A673 (cell line): ENCODE data around the gene HP1BP3. TPM values are rescaled to one million over a fixed set of nuclear protein-coding genes. Genes with fewer than 3 reads are reported as not detected.

ENCODE experiments used
- BruUV-seq: library from RNA; stranded (reverse); fragments of 400-500 nt; replicated peaks from 2 replicates; lab custom pipeline; 2021; lab: Mats Ljungman, UMichigan
- CTCF ChIA-PET: fragments of 300-600 bp; sonication (Branson Sonifier 250); formaldehyde crosslinking; loops from one replicate; lab custom pipeline; 2022; ENCODE audit warnings: antibody characterized with exemption; lab: Charles Lee
- POLR2A ChIA-PET: fragments of 300-600 bp; sonication (Branson Sonifier 250); formaldehyde crosslinking; loops from one replicate; lab custom pipeline; 2022; ENCODE audit warnings: antibody characterized with exemption; ENCODE audit not compliant: low non-redundant PET; lab: Charles Lee
- DNase-seq: peaks from one replicate; pipeline ENCODE4 v3.0.0-alpha.2; 2015; ENCODE audit warnings: low spot score
- H3K27ac ChIP-seq: fragments of 200-600 bp; sonication (generic); 2 replicates; pipeline ENCODE4 v1.5.1; 2016; ENCODE audit warnings: mixed run types, low read depth, mild to moderate bottlenecking, mixed read lengths, antibody characterized with exemption, low read length; ENCODE audit not compliant: poor library complexity, severe bottlenecking
- H3K27me3 ChIP-seq: fragments of 200-600 bp; sonication (generic); replicated peaks from 2 replicates; pipeline ENCODE4 v1.6.1; 2017; ENCODE audit warnings: mixed run types, low read depth, mild to moderate bottlenecking, mixed read lengths, antibody characterized with exemption, low read length; ENCODE audit not compliant: insufficient read depth, poor library complexity
- H3K36me3 ChIP-seq: fragments of 200-600 bp; sonication (generic); 2 replicates; pipeline ENCODE4 v1.6.1; 2016; ENCODE audit warnings: mixed run types, mild to moderate bottlenecking, mixed read lengths, antibody characterized with exemption, low read length; ENCODE audit not compliant: insufficient read depth, poor library complexity, severe bottlenecking
- H3K4me1 ChIP-seq: fragments of 200-600 bp; sonication (generic); 2 replicates; pipeline ENCODE4 v1.6.1; 2017; ENCODE audit warnings: mixed run types, mild to moderate bottlenecking, mixed read lengths, antibody characterized with exemption, low read length; ENCODE audit not compliant: insufficient read depth, poor library complexity, severe bottlenecking
- H3K4me3 ChIP-seq: fragments of 200-600 bp; sonication (generic); 2 replicates; pipeline ENCODE4 v1.5.1; 2016; ENCODE audit warnings: low read depth, mixed run types, mild to moderate bottlenecking, mixed read lengths, low read length; ENCODE audit not compliant: poor library complexity, severe bottlenecking
- H3K9me3 ChIP-seq: fragments of 200-600 bp; sonication (generic); 2 replicates; pipeline ENCODE4 v1.6.1; 2016; ENCODE audit warnings: mixed run types, low read depth, mild to moderate bottlenecking, mixed read lengths, antibody characterized with exemption, low read length; ENCODE audit not compliant: poor library complexity, severe bottlenecking
- CTCF ChIP-seq: fragments of 300-800, 200-600 bp; sonication (generic); conservative IDR thresholded peaks from 2 replicates; pipeline ENCODE4 v1.5.1; 2017; ENCODE audit warnings: low read depth, mild to moderate bottlenecking, antibody characterized with exemption, low read length, moderate library complexity, mixed read lengths
- EZH2 ChIP-seq: fragments of 200-600 bp; sonication (generic); IDR thresholded peaks from 2 replicates; pipeline ENCODE4 v1.6.1; 2017; ENCODE audit warnings: borderline replicate concordance, low read depth, mild to moderate bottlenecking, mixed read lengths, antibody characterized with exemption, low read length; ENCODE audit not compliant: poor library complexity, severe bottlenecking
- intact Hi-C: fragments of 100-400 bp; cut with micrococcal nuclease; formaldehyde crosslinking; loops from one replicate; pipeline ENCODE4 v1.10.0; 2022; ENCODE audit not compliant: unreplicated experiment
- total RNA-seq: library from RNA; stranded (reverse); gene quantifications from 2 replicates; pipeline ENCODE4 v1.2.3, GENCODE V29; 2021

Gene HP1BP3
- total RNA-seq, 1 experiment from 2014 or later, result 337 TPM

GRCh38 chr1:20703124-20703756 lies 83.9 kb downstream of the HP1BP3 start:
- no peak for TF ChIP-seq EZH2
- TF ChIP-seq CTCF, result no peak
- intact Hi-C loops, result no loop called here
- no peaks in the 10 kb centered on the region for H3K9me3 ChIP-seq
- DNase-seq, result no peak
- BruUV-seq, result no TSS peak
- no peaks in the 10 kb centered on the region for H3K36me3 ChIP-seq
- H3K27me3 ChIP-seq, result no peaks in the 10 kb centered on the region
- no peak overlapping the region for H3K4me3 ChIP-seq
- CTCF ChIA-PET, result no interaction called here
- no peak overlapping the region for H3K27ac ChIP-seq
- POLR2A ChIA-PET, result no interaction called here
- no peaks in the 10 kb centered on the region for H3K4me1 ChIP-seq

- no peaks in the 10 kb centered on the region for H3K9me3 ChIP-seq
- ChIA-PET POLR2A (no interaction called here), CTCF (no interaction called here)
- TF ChIP-seq EZH2 (no peak), CTCF (no peak; the same call in 1 of the 2 replicates)
- no peaks in the 10 kb centered on the region for H3K27me3 ChIP-seq
- no TSS peak for BruUV-seq
- DNase-seq, result no peak
- intact Hi-C loops, result no loop called here
- H3K36me3 ChIP-seq, result no peaks in the 10 kb centered on the region
- no peak overlapping the region for H3K4me3 ChIP-seq
- no peaks in the 10 kb centered on the region for H3K4me1 ChIP-seq
- no peak overlapping the region for H3K27ac ChIP-seq
Measured at GRCh38 chr1:20702416-20702815, 84.7 kb downstream of the HP1BP3 start.

GRCh38 chr1:20701847-20702246 lies 85.3 kb downstream of the HP1BP3 start:
- Histone ChIP-seq H3K27ac (no peak overlapping the region), H3K9me3 (no peaks in the 10 kb centered on the region), H3K27me3 (no peaks in the 10 kb centered on the region), H3K36me3 (no peaks in the 10 kb centered on the region), H3K4me3 (no peak overlapping the region), H3K4me1 (no peaks in the 10 kb centered on the region)
- intact Hi-C loops, result no loop called here
- DNase-seq, result no peak
- no peak for TF ChIP-seq CTCF
- no peak for TF ChIP-seq EZH2
- ChIA-PET CTCF (interaction anchor here (0.5 kb wide), 1 partner anchor 498 kb away, joined by 4 read pairs; no protein-coding TSS in a partner anchor), POLR2A (interaction anchor here (0.6 kb wide), 1 partner anchor 40 kb away, joined by 4 read pairs; no protein-coding TSS in a partner anchor)
- no TSS peak for BruUV-seq
